ENCODE data around the gene OR10A5.
"Not testable (repeated sequence)": the region's sequence is repeated elsewhere in the genome, so short reads cannot be mapped to it uniquely, and the experiment has no call there.

OR10A5 gene

GRCh38 chr11:6850526-6850925 lies 5.0 kb downstream of the OR10A5 start:
- Histone ChIP-seq H3F3A (ENCODE audit: insufficient read depth, low read length) (no peaks in the 10 kb centered on the region), H2AFZ (ENCODE audit: low read length) (no peak overlapping the region), H3K27ac (ENCODE audit: low read depth, low read length, poor library complexity, severe bottlenecking) (no peak overlapping the region), H3K9me2 (ENCODE audit: low read depth, low read length) (no peaks in the 10 kb centered on the region), H3K9ac (ENCODE audit: low read length) (no peak overlapping the region), H3K79me2 (ENCODE audit: insufficient read depth, low read length) (no peaks in the 10 kb centered on the region), H3K4me3 (ENCODE audit: low read depth, low read length, poor library complexity, severe bottlenecking) (no peak overlapping the region), H3K4me2 (ENCODE audit: low read length) (no peak overlapping the region), H4K20me1 (ENCODE audit: insufficient read depth, low read length) (no peaks in the 10 kb centered on the region), H3K27me3 (ENCODE audit: insufficient read depth, low read length) (no peaks in the 10 kb centered on the region), H3K9me3 (ENCODE audit: low read length) (peaks cover 6% of the 10 kb centered on the region), H3K4me1 (ENCODE audit: insufficient read depth, low read length, severe bottlenecking) (no peaks in the 10 kb centered on the region), H3K36me3 (ENCODE audit: insufficient read depth, low read length) (no peaks in the 10 kb centered on the region)
- TF ChIP-seq CTCF (IDR thresholded peaks at IDR 0.05; ENCODE audit: low read length) (no peak), EZH2 (IDR thresholded peaks at IDR 0.05; ENCODE audit: borderline replicate concordance, low read length) (no peak)

DNA sequence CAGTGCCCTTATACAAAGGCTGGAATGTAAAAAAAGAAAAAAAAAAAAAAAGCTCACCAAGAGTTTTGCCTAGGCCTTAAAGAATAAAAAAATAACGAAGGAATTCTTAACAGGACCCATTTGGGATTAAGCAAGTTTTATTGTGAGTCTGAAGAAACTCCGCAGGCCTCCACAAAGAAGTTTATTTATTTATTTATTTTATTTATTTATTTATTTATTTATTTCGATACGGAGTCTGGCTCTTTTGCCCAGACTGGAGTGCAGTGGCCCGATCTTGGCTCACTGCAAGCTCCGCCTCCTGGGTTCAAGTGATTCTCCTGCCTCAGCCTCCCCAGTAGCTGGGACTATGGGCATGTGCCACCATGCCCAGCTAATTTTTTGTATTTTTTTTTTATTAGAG lies 9.3 kb downstream of the OR10A5 start:
- H3K4me2 ChIP-seq (ENCODE audit: low read length); H3K27ac ChIP-seq (ENCODE audit: low read depth, low read length, poor library complexity, severe bottlenecking); H3K4me3 ChIP-seq (ENCODE audit: low read depth, low read length, poor library complexity, severe bottlenecking); H3K9me2 ChIP-seq (ENCODE audit: low read depth, low read length); H3K79me2 ChIP-seq (ENCODE audit: insufficient read depth, low read length); H3K36me3 ChIP-seq (ENCODE audit: insufficient read depth, low read length); H4K20me1 ChIP-seq (ENCODE audit: insufficient read depth, low read length); H3K9me3 ChIP-seq (ENCODE audit: low read length); H3F3A ChIP-seq (ENCODE audit: insufficient read depth, low read length); H2AFZ ChIP-seq (ENCODE audit: low read length); H3K9ac ChIP-seq (ENCODE audit: low read length); H3K4me1 ChIP-seq (ENCODE audit: insufficient read depth, low read length, severe bottlenecking); H3K27me3 ChIP-seq (ENCODE audit: insufficient read depth, low read length): not testable (repeated sequence)

GRCh38 chr11:6855971-6856541 lies 10.6 kb downstream of the OR10A5 start:
- no peaks in the 10 kb centered on the region for H3K36me3 ChIP-seq (ENCODE audit: insufficient read depth, low read length)
- H2AFZ ChIP-seq (ENCODE audit: low read length) = no peak overlapping the region
- H3K4me1 ChIP-seq (ENCODE audit: insufficient read depth, low read length, severe bottlenecking) = no peaks in the 10 kb centered on the region
- no peak overlapping the region for H3K4me2 ChIP-seq (ENCODE audit: low read length)
- H3K79me2 ChIP-seq (ENCODE audit: insufficient read depth, low read length) = no peaks in the 10 kb centered on the region
- H3F3A ChIP-seq (ENCODE audit: insufficient read depth, low read length) = no peaks in the 10 kb centered on the region
- H3K9ac ChIP-seq (ENCODE audit: low read length) = no peak overlapping the region
- H4K20me1 ChIP-seq (ENCODE audit: insufficient read depth, low read length) = no peaks in the 10 kb centered on the region
- no peak overlapping the region for H3K4me3 ChIP-seq (ENCODE audit: low read depth, low read length, poor library complexity, severe bottlenecking)
- no peaks in the 10 kb centered on the region for H3K9me2 ChIP-seq (ENCODE audit: low read depth, low read length)
- H3K27ac ChIP-seq (ENCODE audit: low read depth, low read length, poor library complexity, severe bottlenecking) = no peak overlapping the region
- H3K9me3 ChIP-seq (ENCODE audit: low read length) = peaks cover 6% of the 10 kb centered on the region
- H3K27me3 ChIP-seq (ENCODE audit: insufficient read depth, low read length) = no peaks in the 10 kb centered on the region
- no peak for TF ChIP-seq EZH2 (IDR thresholded peaks at IDR 0.05; ENCODE audit: borderline replicate concordance, low read length)
- TF ChIP-seq CTCF (IDR thresholded peaks at IDR 0.05; ENCODE audit: low read length) = no peak

DNA sequence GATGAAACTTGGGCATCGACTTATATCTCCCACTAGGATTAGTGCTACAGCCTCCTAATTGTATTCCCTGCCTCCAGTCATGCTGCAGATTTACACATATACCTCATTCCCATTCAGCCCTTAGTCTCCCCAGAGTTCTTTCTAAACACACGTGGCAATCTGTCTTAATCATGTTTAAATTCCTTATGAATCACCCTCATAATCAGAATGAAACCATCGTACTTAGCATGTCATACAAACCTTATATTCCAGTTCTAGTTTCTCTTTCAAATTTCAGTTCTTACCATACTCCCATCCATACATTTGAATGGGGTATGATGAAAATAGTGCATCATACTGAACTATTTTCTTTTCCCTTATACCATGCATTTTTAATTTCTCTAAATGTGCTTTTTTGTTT lies 11.4 kb downstream of the OR10A5 start:
- H3K4me3 ChIP-seq (ENCODE audit: low read depth, low read length, poor library complexity, severe bottlenecking) = no peak overlapping the region
- H3F3A ChIP-seq (ENCODE audit: insufficient read depth, low read length) = no peaks in the 10 kb centered on the region
- H3K27me3 ChIP-seq (ENCODE audit: insufficient read depth, low read length) = no peaks in the 10 kb centered on the region
- no peak overlapping the region for H3K9ac ChIP-seq (ENCODE audit: low read length)
- H3K4me1 ChIP-seq (ENCODE audit: insufficient read depth, low read length, severe bottlenecking) = no peaks in the 10 kb centered on the region
- H3K79me2 ChIP-seq (ENCODE audit: insufficient read depth, low read length) = no peaks in the 10 kb centered on the region
- no peak overlapping the region for H3K4me2 ChIP-seq (ENCODE audit: low read length)
- no peaks in the 10 kb centered on the region for H4K20me1 ChIP-seq (ENCODE audit: insufficient read depth, low read length)
- no peak overlapping the region for H2AFZ ChIP-seq (ENCODE audit: low read length)
- no peak for TF ChIP-seq EZH2 (IDR thresholded peaks at IDR 0.05; ENCODE audit: borderline replicate concordance, low read length)
- no peak for TF ChIP-seq CTCF (IDR thresholded peaks at IDR 0.05; ENCODE audit: low read length)
- H3K9me2 ChIP-seq (ENCODE audit: low read depth, low read length) = no peaks in the 10 kb centered on the region
- no peaks in the 10 kb centered on the region for H3K36me3 ChIP-seq (ENCODE audit: insufficient read depth, low read length)
- no peak overlapping the region for H3K27ac ChIP-seq (ENCODE audit: low read depth, low read length, poor library complexity, severe bottlenecking)
- H3K9me3 ChIP-seq (ENCODE audit: low read length) = peaks cover 6% of the 10 kb centered on the region
